Heart right ventricle (tissue), 16 donors: Measurements from ENCODE around the gene ITGA2B. TPM values are rescaled to one million over a fixed set of nuclear protein-coding genes. Genes with fewer than 3 reads are reported as not detected.

ENCODE experiments used
- ATAC-seq, 8 donors: fragments of 200-7000 bp; cut with Tn5 transposase; one replicate each; pipeline ENCODE4 v1.9.1; 2020; ENCODE audit warnings: mild to moderate bottlenecking in 8 of 8, moderate library complexity in 8 of 8, moderate number of reproducible peaks in 1 of 8
- DNase-seq, 2 donors: peaks; one replicate each; pipeline ENCODE4 v3.0.0-alpha.2; 2020
- H3K27ac ChIP-seq, 10 donors: fragments of 200-600 bp; sonication (generic) in 2 of 10; one replicate each; pipeline versions ENCODE4 v1.5.0 to v1.8.0; 2020 to 2022; ENCODE audit warnings: mild to moderate bottlenecking in 3 of 10
- H3K27me3 ChIP-seq, 7 donors: fragments of 200-600 bp; one replicate each; pipeline ENCODE4 v1.8.0; 2021 to 2022; ENCODE audit warnings: mild to moderate bottlenecking in 2 of 7
- H3K36me3 ChIP-seq, 9 donors: fragments of 200-600 bp; sonication (generic) in 1 of 9; one replicate each; pipeline versions ENCODE4 v1.5.0 to v1.8.0; 2020 to 2022; ENCODE audit warnings: mild to moderate bottlenecking in 2 of 9
- H3K4me1 ChIP-seq, 9 donors: fragments of 200-600 bp; sonication (generic) in 1 of 9; one replicate each; pipeline versions ENCODE4 v1.5.0 to v1.8.0; 2020 to 2022; ENCODE audit warnings: mild to moderate bottlenecking in 4 of 9
- H3K4me3 ChIP-seq, 10 donors: fragments of 200-600 bp; sonication (generic) in 2 of 10; one replicate each; pipeline versions ENCODE4 v1.5.0 to v1.8.0; 2020 to 2022; ENCODE audit warnings: mild to moderate bottlenecking in 7 of 10, moderate library complexity in 2 of 10
- H3K9me3 ChIP-seq, 11 donors: fragments of 200-600 bp in 10 of 11; sonication (generic) in 2 of 11; one replicate each; pipeline versions ENCODE4 v1.5.0 to v1.8.0; 2013 to 2022; ENCODE audit warnings: mild to moderate bottlenecking in 2 of 11, control low read depth in 1 of 11, moderate library complexity in 1 of 11
- CTCF ChIP-seq, 9 donors: fragments of 200-600 bp; sonication (generic) in 2 of 9; IDR thresholded peaks; one replicate each; pipeline versions ENCODE4 v1.5.0 to v1.8.0; 2021 to 2022; ENCODE audit warnings: antibody characterized with exemption in 9 of 9, mild to moderate bottlenecking in 5 of 9, moderate library complexity in 1 of 9
- WGBS, 2 donors: extraction: QIAGEN DNeasy Blood & Tissue Kit; methylation state at CpG; one replicate each; pipeline ENCODE4 v1.1.7; 2013; ENCODE audit warnings: inconsistent platforms in 1 of 2; 5-methylcytosine and 5-hydroxymethylcytosine counted together
- intact Hi-C, 10 donors: fragments of 100-400 bp; cut with DNase I; formaldehyde crosslinking; loops; one replicate each; pipeline versions ENCODE4 v1.11.1 to v1.14.2; 2022
- polyA plus RNA-seq, 2 donors: library from polyadenylated mRNA; stranded (reverse); fragments of 200-250 nt; gene quantifications; one replicate each; pipeline ENCODE4 v1.2.3, GENCODE V29; 2013
- total RNA-seq, 10 donors: library from RNA; stranded (reverse); fragmentation: NEBNext Ultra II Directional in 3 of 10; extraction: Animal tissue kit (Norgen Biotek cat#: 25700) in 3 of 10; gene quantifications; one replicate each; pipeline versions ENCODE4 v1.2.1 to v1.2.4, GENCODE V29; 2021 to 2023
- donor health status: Arrhythmogenic right ventricular cardiomyopathy.
- donor health status: ischemic (EF 13 %, LVEDD 7.1; RV severe dilation, severe dysfunction).
- donor health status: healthy with polysubstance abuse.
- donor health status: DM: no; HTN: yes; CAD: no.
- donor health status: DM: no; HTN: no; CAD: no.
- donor health status: ischemic (EF 25% LVEDD 6.9; RV normal size, moderate dysfunction).
- donor health status: ischemic (EF 25% LVEDD 5.7; RV mildly dilated, moderate dysfunction).
- donor health status: healthy.
- donor health status: DM: yes; HTN: yes; CAD: no.
- donor health status: Ischemic cardiomyopathy.
- donor health status: ischemic (EF 35%, LVEDD 5.7; RV mildly dilated, moderate dysfunction).
- donor health status: nonischemic (EF 11% LVEDD 7.7; RV severe dilation, severe dysfunction).
- donor health status: DM: yes; HTN: yes; CAD: no.
- donor health status: PGD.
- donor health status: ischemic (EF 29% LVEDD 5.4; RV normal size, mild dysfunction).
- donor health status: nonischemic (EF 23%, LVEDD 6.1; RV moderate dilation, normal function).

Gene ITGA2B
- total and polyA plus RNA-seq, 12 donors = 0.18 to 1.2 (median 0.62) TPM; not detected in 1

GRCh38 chr17:44324092-44324570 is 65.3 kb downstream of the ITGA2B start:
- peak in 1 of 8 donors; percentile 5 for ATAC-seq

GRCh38 chr17:44323359-44324091 is 65.9 kb downstream of the ITGA2B start:
- peaks cover 9 to 41% (median 35%) of the 10 kb centered on the region in 9 donors for H3K4me1 ChIP-seq
- intact Hi-C loops = loop anchor here in 8 of 10 donors (1.0 to 5.0 kb wide), 7 partner anchors 41 to 111 kb away; partner anchors contain the start of gene UBTF (in 2 of the 8)
- peaks cover 0 to 38% (median 24%) of the 10 kb centered on the region in 9 donors for H3K36me3 ChIP-seq
- H3K27me3 ChIP-seq = no peaks in the 10 kb centered on the region
- H3K9me3 ChIP-seq = no peaks in the 10 kb centered on the region
- DNase-seq = no peak
- ATAC-seq = no peak
- peak overlapping the region in 4 of 10 donors; percentile 90 to 96 (median 94) for H3K27ac ChIP-seq
- TF ChIP-seq CTCF (IDR thresholded peaks at IDR 0.05) = no peak
- 61 to 62% methylated on average over 26 to 27 of the region's 27 CpGs for WGBS, 2 donors
- H3K4me3 ChIP-seq = peak overlapping the region; percentile 90 to 100 (median 98)

More at GRCh38 chr17:44324092-44324570, 65.3 kb downstream of the ITGA2B start:
- peak overlapping the region; percentile 90 to 100 (median 98) for H3K4me3 ChIP-seq
- H3K27ac ChIP-seq = peak overlapping the region in 9 of 10 donors; percentile 79 to 98 (median 96)
- H3K4me1 ChIP-seq = peaks cover 9 to 41% (median 35%) of the 10 kb centered on the region in 9 donors
- H3K27me3 ChIP-seq = no peaks in the 10 kb centered on the region
- intact Hi-C loops = loop anchor here in 8 of 10 donors (1.0 to 5.0 kb wide), 7 partner anchors 42 to 112 kb away; partner anchors contain the start of gene UBTF (in 2 of the 8)
- H3K9me3 ChIP-seq = no peaks in the 10 kb centered on the region
- no peak for TF ChIP-seq CTCF (IDR thresholded peaks at IDR 0.05)
- DNase-seq = no peak
- peaks cover 0 to 37% (median 24%) of the 10 kb centered on the region in 9 donors for H3K36me3 ChIP-seq
- 1% methylated on average over 38 of the region's 38 CpGs for WGBS, 2 donors

- DNase-seq = no peak
- WGBS, 2 donors = 91 to 95% methylated on average over 11 of the region's 11 CpGs
- no peak for ATAC-seq
Observed at GRCh38 chr17:44322236-44322895, 67.1 kb downstream of the ITGA2B start.

More at GRCh38 chr17:44322236-44322895, 67.1 kb downstream of the ITGA2B start:
- Histone ChIP-seq H3K4me3 (no peak overlapping the region), H3K27ac (no peak overlapping the region), H3K4me1 (peaks cover 9 to 41% (median 34%) of the 10 kb centered on the region in 9 donors), H3K27me3 (peaks cover 0 to 10% (median 5%) of the 10 kb centered on the region in 7 donors), H3K9me3 (no peaks in the 10 kb centered on the region), H3K36me3 (peaks cover 0 to 38% (median 24%) of the 10 kb centered on the region in 9 donors)
- TF ChIP-seq CTCF (IDR thresholded peaks at IDR 0.05) = no peak
- intact Hi-C loops = loop anchor here in 6 of 10 donors (5.0 kb wide), 4 partner anchors 40 to 110 kb away; partner anchors contain the start of gene UBTF (in 1 of the 6)

Other genes starting within 250 kb of the ITGA2B start
- gene HROB, start 247.7 kb downstream of the ITGA2B start, total RNA-seq = 1 to 10 TPM in 4 of 10 donors, under 1 TPM in 6; 0.49 to 1.9 (median 0.74) TPM
- gene HROB, start 247.7 kb downstream of the ITGA2B start, polyA plus RNA-seq = under 1 TPM; 0.28 to 0.37 TPM
- gene ASB16, start 218.9 kb downstream of the ITGA2B start, total RNA-seq = 10 to 100 TPM; 12.4 to 16.4 (median 13.6) TPM
- gene ASB16, start 218.9 kb downstream of the ITGA2B start, polyA plus RNA-seq = 1 to 10 TPM in 1 of 2 donors, under 1 TPM in 1; 0.64 to 6.5 TPM
- 10 to 100 TPM; 16.3 to 28.3 (median 19.6) TPM for gene TMUB2, start 202.7 kb downstream of the ITGA2B start, total RNA-seq
- gene TMUB2, start 202.7 kb downstream of the ITGA2B start, polyA plus RNA-seq = 10 to 100 TPM; 27.8 to 37.2 TPM
- gene ATXN7L3, start 189.8 kb downstream of the ITGA2B start, total RNA-seq = 10 to 100 TPM; 23.7 to 40.6 (median 32.4) TPM
- 10 to 100 TPM; 29.0 to 29.8 TPM for gene ATXN7L3, start 189.8 kb downstream of the ITGA2B start, polyA plus RNA-seq
- gene UBTF, start 170.0 kb downstream of the ITGA2B start, total RNA-seq = 10 to 100 TPM; 35.9 to 56.3 (median 42.5) TPM
- gene UBTF, start 170.0 kb downstream of the ITGA2B start, polyA plus RNA-seq = 10 to 100 TPM; 30.8 to 34.4 TPM
- gene SLC4A1, start 121.5 kb downstream of the ITGA2B start, total RNA-seq = 1 to 10 TPM in 2 of 10 donors, under 1 TPM in 8; 0.11 to 2.4 (median 0.53) TPM
- gene SLC4A1, start 121.5 kb downstream of the ITGA2B start, polyA plus RNA-seq = under 1 TPM in 1 of 2 donors, not detected in 1; 0.06 TPM
- 1 to 10 TPM in 4 of 10 donors, under 1 TPM in 5, not detected in 1; 0.15 to 1.9 (median 0.69) TPM for gene RUNDC3A, start 81.0 kb downstream of the ITGA2B start, total RNA-seq
- gene RUNDC3A, start 81.0 kb downstream of the ITGA2B start, polyA plus RNA-seq = under 1 TPM in 1 of 2 donors, not detected in 1; 0.38 TPM
- 10 to 100 TPM; 36.3 to 54.7 (median 43.1) TPM for gene SLC25A39, start 64.8 kb downstream of the ITGA2B start, total RNA-seq
- 100 to 1,000 TPM in 1 of 2 donors, 10 to 100 TPM in 1; 81.8 to 105 TPM for gene SLC25A39, start 64.8 kb downstream of the ITGA2B start, polyA plus RNA-seq
- 100 to 1,000 TPM; 113 to 303 (median 154) TPM for gene GRN, start 44.3 kb downstream of the ITGA2B start, total RNA-seq
- gene GRN, start 44.3 kb downstream of the ITGA2B start, polyA plus RNA-seq = 100 to 1,000 TPM in 1 of 2 donors, 10 to 100 TPM in 1; 41.5 to 103 TPM
- under 1 TPM; 0.25 to 0.95 (median 0.46) TPM for gene FAM171A2, start 25.8 kb downstream of the ITGA2B start, total RNA-seq
- gene FAM171A2, start 25.8 kb downstream of the ITGA2B start, polyA plus RNA-seq = under 1 TPM; 0.29 to 0.57 TPM
- 10 to 100 TPM; 19.3 to 25.1 (median 22.0) TPM for gene GPATCH8, start 113.8 kb upstream of the ITGA2B start, total RNA-seq
- 10 to 100 TPM in 1 of 2 donors, 1 to 10 TPM in 1; 5.8 to 23.3 TPM for gene GPATCH8, start 113.8 kb upstream of the ITGA2B start, polyA plus RNA-seq
- 1 to 10 TPM in 9 of 10 donors, under 1 TPM in 1; 0.92 to 6.9 (median 4.0) TPM for gene FZD2, start 167.8 kb upstream of the ITGA2B start, total RNA-seq
- gene FZD2, start 167.8 kb upstream of the ITGA2B start, polyA plus RNA-seq = 1 to 10 TPM; 2.9 to 3.0 TPM